HT-29 (cell line): ENCODE measurements around the gene FBXO7. TPM values are rescaled to one million over a fixed set of nuclear protein-coding genes. Genes with fewer than 3 reads are reported as not detected.

ENCODE experiments used
- DNase-seq: peaks from one replicate; pipeline ENCODE4 v3.0.0-alpha.2; 2015; ENCODE audit warnings: low spot score
- total RNA-seq: library from RNA; depleted of rRNA; stranded (reverse); fragments of >200 nt; shearing (Covaris generic); gene quantifications from 2 replicates; pipeline ENCODE4 v1.2.3, GENCODE V29; 2014

Gene FBXO7
- total RNA-seq, 1 experiment from 2014 or later = 49.1 TPM

DNA sequence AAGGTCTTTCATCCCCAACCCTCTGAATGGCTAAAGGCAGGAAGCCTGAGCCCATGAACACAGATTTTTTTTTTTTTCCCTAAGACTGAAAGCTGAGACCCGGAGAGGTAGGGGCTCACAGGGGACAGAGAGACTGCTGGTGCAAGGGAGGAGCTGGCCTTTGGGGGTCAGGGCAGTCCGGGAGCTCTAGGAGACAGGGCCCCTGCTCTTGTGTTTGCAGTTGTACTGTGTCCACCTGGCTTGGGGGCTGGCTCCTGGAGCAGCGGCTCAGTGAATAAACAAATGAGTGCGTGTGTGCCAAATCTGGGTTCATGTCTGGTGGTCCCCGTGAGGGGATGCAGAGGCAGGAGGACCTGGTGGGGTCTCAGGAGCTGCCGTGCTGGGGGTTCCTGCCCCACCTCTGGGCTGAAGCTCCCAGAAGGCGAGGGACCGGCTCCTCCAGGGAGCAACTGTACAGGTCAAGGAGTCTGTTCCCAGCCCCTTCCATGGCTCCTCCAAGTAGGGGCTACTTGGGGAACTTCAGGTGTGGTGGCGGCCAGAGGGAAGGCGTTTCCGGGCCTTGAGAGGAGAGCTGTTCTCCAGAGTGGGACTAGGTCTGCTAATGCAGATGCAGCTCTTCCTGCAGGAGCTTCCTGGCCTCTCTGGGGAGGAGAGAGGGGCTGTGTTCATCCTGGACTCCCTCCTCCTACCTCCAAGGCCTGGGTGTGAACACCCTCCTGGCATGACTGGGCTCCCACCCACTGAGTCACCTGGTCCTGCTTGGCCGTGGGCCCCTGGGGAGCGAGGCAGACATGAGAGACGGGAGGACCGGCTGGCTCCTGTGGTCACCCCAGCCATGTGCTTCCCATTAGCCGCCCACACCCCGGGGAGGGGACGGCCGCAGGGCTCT lies 57.6 kb downstream of the FBXO7 start:
- DNase-seq = no peak

DNA sequence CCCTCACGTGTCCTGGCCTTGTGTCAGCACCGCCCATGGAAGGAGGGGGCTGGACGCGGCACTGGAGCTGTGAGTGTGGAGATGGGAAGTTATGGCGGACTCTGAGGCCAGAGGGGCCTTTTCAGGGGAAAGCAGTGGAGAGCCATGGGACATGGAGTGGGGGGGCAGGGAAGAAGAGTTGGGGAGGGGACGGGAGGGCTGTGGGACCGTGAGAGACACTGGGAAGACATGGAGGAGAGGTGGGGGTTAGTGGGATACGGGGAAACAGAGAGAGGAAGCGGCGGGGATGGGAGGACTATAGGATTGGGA lies 58.2 kb downstream of the FBXO7 start:
- no peak for DNase-seq

DNA sequence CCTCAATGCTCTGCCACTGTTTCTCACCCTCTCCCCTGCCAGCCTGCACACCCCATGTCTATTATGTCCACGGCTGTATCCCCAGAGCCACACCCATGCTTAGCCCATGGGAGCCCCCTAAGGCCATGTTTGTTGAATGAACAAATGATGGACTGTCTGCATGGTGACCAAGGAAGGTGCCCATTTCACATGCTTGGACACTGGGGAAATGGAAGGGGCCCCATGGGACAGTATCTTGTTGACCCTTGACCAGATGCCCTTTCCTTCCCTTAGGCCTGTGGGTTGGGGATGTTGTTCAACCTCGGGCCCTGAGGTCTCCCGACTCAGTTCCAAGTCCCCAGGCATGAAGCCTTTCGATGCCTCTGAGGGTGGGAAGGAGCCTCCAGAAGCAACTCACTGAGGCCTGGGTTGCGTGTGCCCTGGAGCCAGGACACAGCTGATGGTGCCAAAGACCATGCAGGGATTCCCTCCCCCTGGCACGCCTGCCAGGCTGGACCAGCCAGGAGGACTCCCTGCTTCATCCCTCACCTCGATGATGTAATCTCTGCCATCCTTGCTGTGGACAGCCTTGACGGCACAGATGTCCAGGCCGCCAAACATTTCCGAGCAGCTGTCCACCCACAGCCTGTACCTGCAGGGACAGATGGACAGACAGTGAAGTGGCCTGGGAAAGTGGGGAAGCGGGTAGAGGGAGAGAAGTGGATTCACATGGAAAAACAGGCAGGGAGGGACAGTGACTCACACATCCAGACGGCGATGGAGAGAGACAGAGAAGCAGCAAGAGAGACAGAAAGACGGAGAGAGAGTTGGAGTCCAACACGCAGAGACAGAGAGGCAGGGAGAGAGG lies 58.9 kb downstream of the FBXO7 start:
- no peak for DNase-seq

DNA sequence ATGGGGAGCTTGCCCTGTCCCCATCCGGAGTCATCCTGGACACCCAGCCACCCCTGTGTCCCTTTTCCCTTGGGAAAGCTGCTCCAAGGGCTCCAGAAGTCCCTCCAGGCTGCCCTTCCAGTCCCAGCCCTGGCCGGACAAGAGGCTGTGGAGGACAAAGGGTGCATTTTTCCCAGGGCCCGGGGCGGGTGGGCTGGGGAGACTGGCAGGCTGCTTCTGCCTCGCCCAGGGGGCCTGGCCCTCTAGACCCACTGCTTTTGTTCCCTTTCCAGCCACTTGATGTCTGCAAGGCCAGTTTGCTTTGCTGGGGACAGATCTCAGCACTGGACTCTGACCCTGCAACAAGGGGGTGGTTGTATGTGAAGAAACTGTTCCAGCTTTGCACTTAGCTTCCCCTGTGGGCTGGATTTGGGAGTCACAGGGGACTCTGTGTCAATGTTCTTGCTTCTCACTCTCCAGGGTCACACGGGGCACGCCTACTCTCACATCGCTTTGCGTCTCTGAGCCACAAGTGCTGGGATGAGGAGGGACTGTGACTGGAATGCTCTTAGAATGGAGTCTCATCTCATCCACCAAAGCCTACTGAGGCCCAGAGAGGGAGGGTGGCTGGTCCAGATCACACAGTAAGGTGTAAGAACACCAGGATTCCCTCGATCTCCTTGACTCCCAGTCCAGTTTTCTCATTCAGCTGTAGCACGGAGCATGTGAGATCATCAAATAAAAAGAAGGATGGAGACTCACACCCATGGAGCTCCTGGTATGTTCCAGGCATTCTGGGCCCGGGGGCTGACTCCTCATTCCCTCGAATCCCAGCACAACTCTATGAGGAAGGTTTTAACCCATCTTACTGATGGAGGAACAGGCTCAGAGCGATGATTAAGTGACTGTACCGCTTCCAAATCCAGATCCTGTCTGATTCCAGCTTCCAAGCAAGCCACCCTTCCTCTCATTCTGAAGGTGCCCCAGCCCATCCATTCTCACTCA lies 59.9 kb downstream of the FBXO7 start:
- DNase-seq = no peak

DNA sequence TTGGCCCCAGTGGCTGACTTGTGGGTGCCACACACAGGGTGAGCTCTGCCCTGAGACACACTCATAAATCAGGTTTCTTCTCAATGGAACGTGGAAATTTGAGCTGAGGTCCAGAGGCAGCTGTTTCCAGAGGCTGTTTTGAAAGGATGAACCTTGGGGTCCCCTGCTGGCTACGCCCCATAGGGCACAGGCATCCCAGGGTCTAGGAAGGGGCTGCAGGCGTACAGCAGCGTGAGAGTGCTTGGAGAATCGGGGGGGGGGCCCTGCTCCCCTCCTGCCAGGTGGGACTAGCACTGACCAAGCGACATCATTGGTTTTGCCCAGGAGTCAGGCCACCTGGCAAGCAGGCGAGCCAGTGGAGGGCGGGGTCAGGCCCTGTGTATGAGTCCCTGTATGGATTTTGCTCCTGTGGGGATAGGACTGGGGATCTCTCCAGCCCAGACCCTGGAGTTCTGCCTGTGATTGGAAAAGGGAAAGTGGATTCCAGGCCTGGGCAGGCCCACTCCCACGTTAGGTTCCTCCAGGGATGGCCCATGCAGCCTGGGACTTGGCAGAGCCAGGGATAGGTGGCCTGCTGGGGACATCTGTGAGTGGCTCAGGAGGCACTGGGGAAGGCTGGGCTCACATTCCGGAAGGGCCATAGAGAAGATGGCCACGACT lies 61.0 kb downstream of the FBXO7 start:
- no peak for DNase-seq

DNA sequence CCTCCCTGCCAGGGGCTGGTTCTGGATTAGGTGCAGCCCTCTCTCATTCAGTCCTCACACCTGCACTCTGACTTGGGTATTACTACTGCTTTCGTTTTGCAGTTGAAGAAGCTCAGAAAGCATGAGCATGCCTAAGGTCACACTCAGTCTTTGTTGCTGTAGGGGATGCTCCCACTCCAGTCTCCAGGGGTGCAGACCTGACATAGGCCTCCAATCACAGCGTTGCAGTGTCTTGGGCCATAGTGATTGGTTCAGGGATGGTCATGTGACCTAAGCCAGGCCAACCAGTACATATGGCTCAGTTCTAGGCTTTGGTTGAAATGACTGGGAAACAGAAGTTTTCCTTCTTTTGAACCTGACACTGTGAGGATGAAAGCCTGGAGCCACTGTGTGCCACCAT lies 61.7 kb downstream of the FBXO7 start:
- DNase-seq = no peak

DNA sequence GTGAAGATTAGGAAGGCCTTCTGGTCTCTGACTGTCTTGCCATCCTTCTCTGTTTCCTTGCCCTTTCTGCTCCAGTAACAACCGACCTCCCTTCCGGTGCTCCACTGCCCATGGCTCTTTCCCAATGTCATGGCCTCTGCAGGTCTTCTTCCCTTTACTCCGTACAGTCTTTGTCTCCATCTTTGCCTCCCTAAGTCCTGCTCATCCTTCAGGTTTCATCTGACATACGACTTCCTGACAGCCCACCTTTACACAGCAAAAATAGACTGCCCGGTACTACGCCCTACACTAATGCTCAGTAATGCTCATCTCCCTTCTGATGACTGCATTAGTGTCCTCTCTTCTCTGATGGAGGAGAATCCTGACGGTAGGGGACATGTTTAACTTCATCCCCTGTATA lies 63.9 kb downstream of the FBXO7 start:
- DNase-seq = no peak

DNA sequence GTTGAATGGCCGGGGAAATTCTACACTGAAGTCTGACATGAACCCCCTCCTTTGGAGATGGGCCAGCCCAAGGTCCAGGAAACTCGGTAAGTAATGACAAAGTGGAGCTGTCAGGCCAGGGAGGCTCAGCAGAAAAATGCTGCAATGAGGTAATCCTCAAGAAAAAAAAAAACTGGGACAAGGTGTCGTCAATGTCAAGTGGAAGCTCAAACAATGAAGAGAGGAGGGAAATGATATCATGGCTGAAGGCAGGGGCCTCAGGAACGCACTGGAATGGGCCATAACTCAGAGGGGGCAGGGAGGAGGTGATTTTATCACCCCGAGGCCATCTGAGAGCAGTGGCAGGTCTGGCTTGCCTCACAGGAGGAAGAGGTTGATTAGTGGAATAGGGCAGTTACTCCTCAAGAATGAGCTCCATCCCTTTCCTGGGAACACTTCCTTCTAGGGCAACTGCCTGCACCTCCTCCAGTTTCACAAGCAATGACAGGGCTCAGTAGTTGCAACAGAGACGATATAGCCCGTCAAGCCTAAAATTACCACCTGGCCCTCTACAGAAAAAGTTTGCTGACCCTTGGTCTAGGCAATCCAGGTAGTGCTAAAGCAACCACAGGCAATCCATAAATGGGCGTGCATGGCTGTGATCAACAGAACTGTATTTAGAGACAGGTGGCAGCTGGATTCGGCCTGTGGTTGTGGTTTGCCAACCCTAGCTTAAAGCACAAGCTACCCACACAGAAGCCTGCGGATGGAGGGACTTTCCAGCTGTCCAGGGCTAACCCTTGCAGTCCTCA lies 65.2 kb downstream of the FBXO7 start:
- DNase-seq = no peak

DNA sequence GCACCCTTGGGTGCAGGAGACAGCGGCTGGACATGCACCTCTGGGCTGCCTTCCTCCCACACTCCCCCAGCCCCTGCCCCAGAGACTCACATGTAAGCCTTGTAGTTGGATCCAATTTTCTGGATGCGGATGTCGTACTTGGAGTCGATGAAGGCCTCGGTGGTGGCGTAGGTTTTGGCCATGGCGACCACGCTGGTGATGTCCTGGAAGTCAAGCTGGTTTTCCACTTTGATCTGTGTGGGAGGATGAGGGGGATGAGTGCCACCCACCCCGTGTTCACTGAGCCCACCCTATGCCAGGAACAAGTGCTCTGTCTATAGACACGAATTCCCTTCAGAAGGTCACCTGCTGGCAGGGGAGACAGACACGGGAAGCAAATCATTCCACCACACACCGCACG lies 66.9 kb downstream of the FBXO7 start:
- DNase-seq = no peak

DNA sequence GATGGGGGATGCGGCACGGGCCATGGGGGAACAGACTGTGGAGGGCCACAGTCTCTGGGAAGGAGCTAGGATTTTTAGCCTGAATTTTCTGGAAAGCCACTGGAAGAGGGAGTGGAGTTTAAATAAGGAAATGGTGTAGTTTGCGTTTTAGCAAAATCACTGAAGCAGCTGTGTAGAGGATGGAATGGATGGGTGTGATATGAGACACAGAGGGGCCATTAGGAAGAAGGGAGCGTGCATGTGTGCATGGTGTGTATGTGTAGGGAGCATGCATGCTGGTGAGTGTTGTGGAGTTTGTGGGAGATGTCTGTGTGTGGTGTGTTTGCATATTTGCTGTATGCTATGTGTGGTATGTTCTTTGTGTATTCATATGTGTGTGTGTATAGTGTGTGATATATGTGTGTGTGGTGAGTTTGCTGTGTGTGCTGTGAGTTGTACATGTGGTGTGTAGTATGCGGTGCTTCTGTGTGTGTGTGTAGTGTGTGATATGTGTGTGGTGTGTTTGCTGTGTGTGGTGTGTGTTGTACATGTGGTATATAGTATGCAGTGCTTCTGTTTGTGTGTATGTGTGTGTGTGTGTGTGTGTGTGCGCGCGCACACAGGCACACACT lies 67.6 kb downstream of the FBXO7 start:
- DNase-seq = no peak

DNA sequence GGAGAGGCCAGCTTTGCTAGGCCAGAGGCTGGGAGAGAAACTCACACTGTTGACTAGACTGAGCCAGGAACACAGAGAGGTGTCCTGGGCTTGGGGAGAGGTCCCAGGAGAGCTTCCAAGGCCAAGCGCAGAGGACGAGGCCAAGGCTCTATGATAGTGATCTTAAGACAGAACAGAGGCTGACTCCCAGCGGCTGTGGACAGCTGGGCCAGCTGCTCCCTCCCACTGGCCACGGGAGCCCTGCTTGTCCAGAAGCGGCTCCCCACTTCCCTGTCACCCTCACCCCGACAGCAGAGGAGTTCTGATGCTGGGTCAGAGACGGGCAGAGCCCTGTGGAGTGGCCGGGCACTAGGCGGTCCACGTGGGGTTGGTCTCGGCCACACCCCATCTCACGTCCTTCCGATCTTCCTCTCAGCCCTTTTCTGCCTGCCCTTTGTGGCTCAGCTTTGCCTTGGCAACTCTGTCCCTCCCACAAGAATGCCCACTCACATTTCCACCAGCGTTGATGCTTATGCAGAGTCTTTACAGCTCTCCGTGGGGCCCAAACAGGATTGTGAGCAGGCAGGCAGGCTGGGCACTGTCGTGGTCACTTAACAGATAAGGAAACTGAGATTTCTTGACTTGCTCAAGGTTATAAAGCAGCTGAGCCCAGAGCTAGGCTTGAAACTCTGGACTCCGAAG lies 68.2 kb downstream of the FBXO7 start:
- no peak for DNase-seq

DNA sequence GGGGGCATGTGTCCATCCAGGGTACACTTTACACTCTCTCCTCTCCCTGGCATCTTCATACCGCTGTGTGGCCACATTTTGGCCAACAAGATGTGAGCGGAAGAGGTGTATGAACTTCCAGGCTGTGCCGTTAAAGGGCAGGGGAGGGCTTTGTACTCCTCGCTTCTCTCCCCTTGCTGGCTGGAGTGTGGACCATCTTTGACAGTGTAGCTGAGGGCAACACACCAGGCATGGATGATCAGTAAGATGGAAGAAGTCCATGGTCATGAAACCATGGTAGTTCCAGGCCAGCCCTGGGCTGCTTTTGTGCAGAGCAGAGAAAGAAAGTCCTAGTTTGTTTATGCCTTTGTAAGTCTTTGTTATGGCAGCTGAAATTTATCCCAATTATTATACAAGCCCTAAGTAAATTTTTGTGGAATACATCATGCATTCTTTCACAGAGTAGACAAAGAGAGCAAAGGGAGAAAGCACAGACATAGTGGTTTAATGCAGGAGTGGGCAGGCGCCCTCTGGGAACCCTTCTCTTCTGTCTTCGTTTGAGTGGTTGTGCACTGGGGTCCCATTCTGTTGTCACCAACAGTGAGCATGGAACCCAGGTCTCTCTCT lies 70.4 kb downstream of the FBXO7 start:
- no peak for DNase-seq

DNA sequence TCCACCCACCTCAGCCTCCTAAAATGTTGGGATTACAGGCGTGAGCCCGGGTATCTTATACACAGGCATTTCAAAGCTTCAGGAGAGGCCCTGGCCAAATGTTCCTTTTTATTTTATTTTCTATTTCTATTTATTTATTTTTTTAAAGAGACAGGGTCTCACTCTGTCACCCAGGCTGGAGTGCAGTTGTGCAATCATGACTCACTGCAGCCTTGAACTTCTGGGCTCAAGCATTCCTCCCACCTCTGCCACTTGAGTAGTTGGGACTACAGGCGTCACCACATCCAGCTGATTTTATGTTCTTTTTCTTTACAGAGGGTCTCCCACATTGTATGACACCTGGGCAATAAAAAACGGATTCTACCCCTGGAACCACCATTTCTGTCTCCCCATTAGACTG lies 71.2 kb downstream of the FBXO7 start:
- DNase-seq = no peak

DNA sequence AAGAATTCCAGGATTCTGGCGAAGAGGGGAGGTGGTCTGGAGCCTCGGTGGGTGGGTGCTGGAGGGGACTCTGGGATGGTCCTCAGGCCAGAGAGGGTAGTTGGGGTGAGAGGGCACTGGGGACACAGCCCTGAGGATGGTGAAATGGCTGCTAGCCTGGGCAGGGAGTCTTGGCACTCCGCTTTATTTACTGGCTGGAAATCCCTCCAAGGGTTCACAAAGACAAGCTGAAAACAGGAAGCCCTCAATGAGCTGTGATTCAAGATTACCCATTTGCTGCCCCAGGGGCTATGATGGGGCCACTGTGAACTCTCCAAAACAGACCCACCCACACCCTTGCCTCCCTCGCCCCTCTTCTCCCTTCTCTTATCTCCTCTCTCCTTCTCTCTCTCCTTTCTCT lies 71.9 kb downstream of the FBXO7 start:
- DNase-seq = no peak

DNA sequence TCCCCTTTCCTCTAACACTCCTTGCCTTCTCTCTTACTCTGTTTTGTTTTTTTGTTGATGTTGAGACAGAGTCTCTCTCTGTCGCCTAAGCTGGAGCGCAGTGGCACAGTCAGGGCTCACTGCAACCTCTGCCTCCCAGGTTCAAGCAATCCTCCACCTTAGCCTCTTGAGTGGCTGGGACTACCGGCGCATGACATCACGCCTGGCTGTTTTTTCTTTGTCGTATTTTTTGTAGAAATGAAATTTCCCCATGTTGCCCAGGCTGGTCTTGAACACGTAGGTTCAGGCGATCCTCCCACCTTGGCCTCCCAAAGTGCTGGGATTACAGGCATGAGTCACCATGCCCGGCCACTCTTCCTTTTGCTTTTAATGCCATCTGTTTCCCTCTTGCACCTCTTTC lies 72.3 kb downstream of the FBXO7 start:
- DNase-seq = no peak

DNA sequence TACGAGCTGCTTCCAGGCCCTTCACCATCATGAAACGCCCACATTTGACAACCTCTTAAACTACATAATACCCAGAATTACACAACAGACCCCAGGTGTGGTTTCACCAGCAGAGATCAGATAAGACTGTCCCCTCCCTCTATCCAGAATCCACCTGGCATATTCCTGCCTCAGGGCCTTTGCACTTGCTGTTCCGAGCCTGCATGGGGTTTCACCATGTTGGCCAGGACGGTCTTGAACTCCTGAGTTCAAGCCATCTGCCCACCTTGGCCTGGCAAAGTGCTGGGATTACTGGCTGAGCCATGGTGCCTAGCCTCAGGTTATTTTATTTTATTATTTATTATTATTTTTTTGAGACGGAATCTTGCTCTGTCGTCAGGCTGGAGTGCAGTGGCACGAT lies 73.4 kb downstream of the FBXO7 start:
- DNase-seq = no peak
